Ovary (tissue), 3 donors: ENCODE measurements around the gene KIR3DL1.

Source experiments
- CTCF ChIP-seq, 3 donors: fragments of 450-650 bp in 2 of 3; fragments of 200-600 bp in 1 of 3; IDR thresholded peaks; one replicate each; pipeline versions ENCODE4 v1.5.1 to v1.8.0; 2016 to 2022; ENCODE audit warnings: antibody characterized with exemption in 3 of 3, mild to moderate bottlenecking in 1 of 3
- POLR2A ChIP-seq: fragments of 450-650 bp; IDR thresholded peaks from one replicate; pipeline ENCODE4 v1.6.1; 2017; ENCODE audit warnings: antibody characterized with exemption, mild to moderate bottlenecking, moderate library complexity
- donor health status: DM: no; HTN: no; CAD: no.

DNA sequence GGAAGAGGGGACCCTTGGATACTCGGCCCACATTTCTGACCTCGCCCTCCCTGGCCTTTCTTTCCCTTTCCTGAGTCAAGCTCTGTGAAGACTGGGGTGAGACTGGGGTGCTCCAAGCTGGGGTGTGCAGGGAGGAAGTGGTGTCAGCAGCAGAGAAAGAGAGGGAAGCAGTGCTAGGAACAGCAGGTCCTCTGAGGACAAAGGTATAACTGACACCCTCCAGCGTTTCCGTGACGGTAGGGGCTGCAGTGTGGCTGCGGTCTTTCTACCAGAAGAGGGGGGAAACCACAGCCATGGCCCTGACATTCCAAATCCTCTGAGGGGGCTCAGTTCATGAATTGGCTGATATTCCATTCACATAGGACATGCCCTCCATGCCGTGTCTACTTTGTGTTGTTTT is 35.1 kb downstream of the KIR3DL1 start:
- TF ChIP-seq CTCF (IDR thresholded peaks at IDR 0.05) (no peak), POLR2A (no peak)
